IPS DF 6.9 (cell line): ENCODE measurements around the gene S100A8.

ENCODE experiments used
- DNase-seq: peaks from one replicate; pipeline ENCODE4 v3.0.0-alpha.2; 2013; ENCODE audit warnings: low read depth, low spot score
- H3K27ac ChIP-seq: one replicate; pipeline ENCODE4 v1.5.1; 2013; ENCODE audit warnings: low read length, control low read depth
- H3K27me3 ChIP-seq: 2 replicates; pipeline ENCODE4 v1.6.1; 2013; ENCODE audit warnings: mild to moderate bottlenecking, low read length; ENCODE audit not compliant: control insufficient read depth, insufficient read depth
- H3K36me3 ChIP-seq: 2 replicates; pipeline ENCODE4 v1.6.1; 2013; ENCODE audit warnings: low read length; ENCODE audit not compliant: control insufficient read depth, insufficient read depth
- H3K4me1 ChIP-seq: 2 replicates; pipeline ENCODE4 v1.6.1; 2013; ENCODE audit warnings: low read length; ENCODE audit not compliant: control insufficient read depth, insufficient read depth
- H3K4me3 ChIP-seq: 2 replicates; pipeline ENCODE4 v1.5.1; 2013; ENCODE audit warnings: mild to moderate bottlenecking, low read length
- H3K9me3 ChIP-seq: 2 replicates; pipeline ENCODE4 v1.6.1; 2013; ENCODE audit warnings: low read length, inconsistent platforms; ENCODE audit not compliant: control insufficient read depth, insufficient read depth
- WGBS: extraction: QIAGEN DNeasy Blood & Tissue Kit; methylation state at CpG from one replicate; pipeline ENCODE4 v1.1.7; 2013; ENCODE audit warnings: mixed read lengths, missing lambda C conversion rate; ENCODE audit not compliant: insufficient read length, insufficient coverage; 5-methylcytosine and 5-hydroxymethylcytosine counted together

The S100A8 gene

GRCh38 chr1:153362187-153362775 is 28.6 kb downstream of the S100A8 start:
- WGBS, result no CpG with 5 or more reads among the region's 3 CpGs
- Histone ChIP-seq H3K27ac (no peak overlapping the region), H3K9me3 (no peaks in the 10 kb centered on the region), H3K27me3 (no peaks in the 10 kb centered on the region), H3K36me3 (no peaks in the 10 kb centered on the region), H3K4me3 (no peak overlapping the region), H3K4me1 (no peaks in the 10 kb centered on the region)
- no peak for DNase-seq

GRCh38 chr1:153361480-153362109 is 29.3 kb downstream of the S100A8 start:
- WGBS, result no CpG with 5 or more reads among the region's 4 CpGs
- Histone ChIP-seq H3K9me3 (no peaks in the 10 kb centered on the region), H3K36me3 (no peaks in the 10 kb centered on the region), H3K4me1 (no peaks in the 10 kb centered on the region), H3K27me3 (no peaks in the 10 kb centered on the region), H3K27ac (no peak overlapping the region), H3K4me3 (no peak overlapping the region)
- DNase-seq, result no peak

- H3K27me3 ChIP-seq, result no peaks in the 10 kb centered on the region
- H3K9me3 ChIP-seq, result no peaks in the 10 kb centered on the region
- whole genome bisulfite sequencing, result no CpG with 5 or more reads among the region's 11 CpGs
- H3K36me3 ChIP-seq, result no peaks in the 10 kb centered on the region
- no peak for DNase-seq
- no peaks in the 10 kb centered on the region for H3K4me1 ChIP-seq
- no peak overlapping the region for H3K27ac ChIP-seq
- H3K4me3 ChIP-seq, result no peak overlapping the region
Measured at GRCh38 chr1:153360592-153361479, 30.0 kb downstream of the S100A8 start.

- H3K27ac ChIP-seq, result no peak overlapping the region
- no CpG with 5 or more reads among the region's 2 CpGs for WGBS
- H3K27me3 ChIP-seq, result no peaks in the 10 kb centered on the region
Measured at GRCh38 chr1:153360190-153360589, 30.7 kb downstream of the S100A8 start.

GRCh38 chr1:153359241-153359640 is 31.6 kb downstream of the S100A8 start:
- Histone ChIP-seq H3K9me3 (no peaks in the 10 kb centered on the region), H3K27me3 (no peaks in the 10 kb centered on the region), H3K4me1 (no peaks in the 10 kb centered on the region), H3K27ac (no peak overlapping the region), H3K36me3 (no peaks in the 10 kb centered on the region), H3K4me3 (no peak overlapping the region)
- no peak for DNase-seq
- WGBS, result no CpG with 5 or more reads among the region's 6 CpGs

More at GRCh38 chr1:153360190-153360589, 30.7 kb downstream of the S100A8 start:
- no peak for DNase-seq
- H3K4me3 ChIP-seq, result no peak overlapping the region
- H3K9me3 ChIP-seq, result no peaks in the 10 kb centered on the region
- no peaks in the 10 kb centered on the region for H3K4me1 ChIP-seq
- no peaks in the 10 kb centered on the region for H3K36me3 ChIP-seq

GRCh38 chr1:153358691-153358975 is 32.2 kb downstream of the S100A8 start:
- Histone ChIP-seq H3K9me3 (no peaks in the 10 kb centered on the region), H3K4me1 (no peaks in the 10 kb centered on the region), H3K27ac (no peak overlapping the region), H3K4me3 (no peak overlapping the region), H3K36me3 (no peaks in the 10 kb centered on the region), H3K27me3 (no peaks in the 10 kb centered on the region)
- DNase-seq, result no peak
- no CpG with 5 or more reads among the region's 3 CpGs for WGBS

- no peak within 1 kb of the TSS for H3K27ac ChIP-seq
- WGBS, result no CpG with 5 or more reads among the region's 11 CpGs
Measured at GRCh38 chr1:153357853-153358690, 32.8 kb downstream of the S100A8 start, which contains the start of gene S100A9. S100A9 (plus strand) TSS chr1:153357854; CDS start chr1:153358284, 430 bp downstream.

GRCh38 chr1:153357076-153357852 is 33.6 kb downstream of the S100A8 start:
- no peaks in the 10 kb centered on the region for H3K9me3 ChIP-seq
- WGBS, result no CpG with 5 or more reads among the region's 10 CpGs
- no peaks in the 10 kb centered on the region for H3K36me3 ChIP-seq
- H3K27me3 ChIP-seq, result no peaks in the 10 kb centered on the region
- no peak overlapping the region for H3K27ac ChIP-seq
- H3K4me3 ChIP-seq, result no peak overlapping the region
- no peak for DNase-seq
- H3K4me1 ChIP-seq, result no peaks in the 10 kb centered on the region

More at GRCh38 chr1:153357853-153358690, 32.8 kb downstream of the S100A8 start, which contains the start of gene S100A9:
- Histone ChIP-seq H3K27me3 (no peaks in the 10 kb centered on the region), H3K9me3 (no peaks in the 10 kb centered on the region), H3K36me3 (no peaks in the 10 kb centered on the region), H3K4me1 (no peaks in the 10 kb centered on the region), H3K4me3 (no peak within 1 kb of the TSS)
- no peak for DNase-seq

GRCh38 chr1:153356392-153357075 is 34.3 kb downstream of the S100A8 start:
- H3K4me1 ChIP-seq, result no peaks in the 10 kb centered on the region
- no peak overlapping the region for H3K4me3 ChIP-seq
- no CpG with 5 or more reads among the region's 8 CpGs for WGBS

More at GRCh38 chr1:153356392-153357075, 34.3 kb downstream of the S100A8 start:
- H3K9me3 ChIP-seq, result no peaks in the 10 kb centered on the region
- H3K36me3 ChIP-seq, result no peaks in the 10 kb centered on the region
- no peak overlapping the region for H3K27ac ChIP-seq
- H3K27me3 ChIP-seq, result no peaks in the 10 kb centered on the region
- no peak for DNase-seq
